C4-2B (cell line): ENCODE results near the gene NFIC.

Experiments used
- ZFX ChIP-seq: fragments of 450-650 bp; IDR thresholded peaks from 2 replicates; pipeline ENCODE4 v1.6.1; 2017
- TF ChIP-seq, protein P1 (sequence below): fragments of 450-650 bp; conservative IDR thresholded peaks from 2 replicates; pipeline ENCODE4 v1.5.1; 2017; ENCODE audit warnings: mild to moderate bottlenecking

DNA sequence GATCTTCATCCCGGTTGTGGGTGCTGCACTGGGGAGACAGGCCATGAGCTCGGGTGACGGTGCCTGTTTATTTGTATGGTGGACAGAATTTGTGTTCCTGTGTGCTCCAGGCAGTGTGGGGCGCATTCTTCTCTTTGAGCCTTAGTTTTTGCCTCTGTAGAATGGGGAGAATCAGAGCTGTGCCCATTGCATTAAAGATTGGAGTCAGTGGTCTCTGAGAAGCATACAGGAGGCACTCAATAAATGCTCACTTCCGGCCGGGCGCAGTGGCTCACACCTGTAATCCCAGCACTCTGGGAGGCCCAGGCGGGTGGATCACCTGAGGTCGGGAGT is 23.0 kb downstream of the NFIC start:
- TF ChIP-seq, protein P1, sequence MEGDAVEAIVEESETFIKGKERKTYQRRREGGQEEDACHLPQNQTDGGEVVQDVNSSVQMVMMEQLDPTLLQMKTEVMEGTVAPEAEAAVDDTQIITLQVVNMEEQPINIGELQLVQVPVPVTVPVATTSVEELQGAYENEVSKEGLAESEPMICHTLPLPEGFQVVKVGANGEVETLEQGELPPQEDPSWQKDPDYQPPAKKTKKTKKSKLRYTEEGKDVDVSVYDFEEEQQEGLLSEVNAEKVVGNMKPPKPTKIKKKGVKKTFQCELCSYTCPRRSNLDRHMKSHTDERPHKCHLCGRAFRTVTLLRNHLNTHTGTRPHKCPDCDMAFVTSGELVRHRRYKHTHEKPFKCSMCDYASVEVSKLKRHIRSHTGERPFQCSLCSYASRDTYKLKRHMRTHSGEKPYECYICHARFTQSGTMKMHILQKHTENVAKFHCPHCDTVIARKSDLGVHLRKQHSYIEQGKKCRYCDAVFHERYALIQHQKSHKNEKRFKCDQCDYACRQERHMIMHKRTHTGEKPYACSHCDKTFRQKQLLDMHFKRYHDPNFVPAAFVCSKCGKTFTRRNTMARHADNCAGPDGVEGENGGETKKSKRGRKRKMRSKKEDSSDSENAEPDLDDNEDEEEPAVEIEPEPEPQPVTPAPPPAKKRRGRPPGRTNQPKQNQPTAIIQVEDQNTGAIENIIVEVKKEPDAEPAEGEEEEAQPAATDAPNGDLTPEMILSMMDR, result no peak
- no peak for TF ChIP-seq ZFX
